Activated CD8-positive, alpha-beta memory T cell treated with anti-CD3 and anti-CD28 coated beads for 24 hours (primary cell): ENCODE results near the gene MXD1.

Source experiments
- DNase-seq: peaks from one replicate; pipeline ENCODE4 v3.0.0-alpha.2; 2020

The MXD1 gene

GRCh38 chr2:69979902-69980807 is 65.2 kb downstream of the MXD1 start:
- DNase-seq = no peak

- DNase-seq = no peak
Measured at GRCh38 chr2:69983392-69983966, 68.6 kb downstream of the MXD1 start.

- DNase-seq = no peak
Measured at GRCh38 chr2:69985216-69985615, 70.3 kb downstream of the MXD1 start.

- no peak for DNase-seq
Measured at GRCh38 chr2:69985688-69986087, 70.8 kb downstream of the MXD1 start.

- DNase-seq = no peak
Measured at GRCh38 chr2:69986691-69987090, 71.8 kb downstream of the MXD1 start.

- no peak for DNase-seq
Measured at GRCh38 chr2:69988086-69988635, 73.3 kb downstream of the MXD1 start.

DNA sequence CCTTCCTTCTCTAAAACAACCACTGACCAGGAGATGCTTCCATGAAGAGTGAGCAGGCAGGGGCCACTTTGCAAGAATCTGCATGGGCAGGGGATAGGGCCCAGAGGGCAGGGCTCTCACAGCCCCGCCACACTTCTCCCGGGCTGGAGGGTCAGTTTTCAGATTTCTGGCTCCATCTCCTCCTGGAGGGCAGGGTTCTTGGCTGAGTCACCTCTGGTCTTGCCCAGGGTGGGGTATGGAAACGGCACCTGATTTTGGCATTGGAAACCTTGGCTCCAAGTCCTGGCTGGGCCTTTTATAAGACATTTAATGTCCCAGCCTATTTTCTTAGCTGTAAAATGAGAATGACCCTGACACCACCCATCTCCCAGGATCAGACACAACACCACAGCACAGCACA is 74.1 kb downstream of the MXD1 start:
- no peak for DNase-seq

DNA sequence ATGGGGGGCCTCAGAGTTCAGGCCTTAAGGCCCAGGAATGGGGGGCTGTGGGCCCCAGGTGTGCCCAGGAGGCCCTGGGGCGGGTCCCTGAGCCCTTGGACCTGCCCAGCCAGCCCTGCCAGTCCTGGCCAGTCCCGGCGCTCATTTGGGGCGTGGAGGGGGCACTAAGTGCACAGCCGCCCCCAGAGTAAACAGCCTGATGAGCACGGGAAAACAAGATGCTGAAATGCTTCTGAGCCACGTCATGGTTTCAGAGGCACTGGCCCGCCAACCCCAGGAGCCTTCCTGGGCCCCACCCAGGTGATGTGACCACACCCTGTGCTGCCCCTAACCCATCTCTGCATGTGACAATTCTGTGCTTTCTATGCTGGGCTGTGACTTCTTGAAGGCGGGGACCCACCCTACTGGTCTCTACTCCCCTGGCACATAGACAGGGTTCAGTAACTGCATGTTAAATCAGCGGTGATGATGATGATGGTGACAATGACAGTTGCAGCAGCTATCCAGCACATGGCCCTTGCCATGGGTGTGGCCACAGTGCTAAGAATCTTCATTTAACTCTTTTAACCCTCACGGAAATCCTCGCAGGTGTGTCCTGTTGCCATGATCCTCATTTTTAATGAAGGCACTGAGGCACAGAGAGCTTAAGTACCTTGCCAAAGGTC is 74.7 kb downstream of the MXD1 start:
- DNase-seq = no peak
